ENCODE data around the gene IMPDH1.

IMPDH1 gene

DNA sequence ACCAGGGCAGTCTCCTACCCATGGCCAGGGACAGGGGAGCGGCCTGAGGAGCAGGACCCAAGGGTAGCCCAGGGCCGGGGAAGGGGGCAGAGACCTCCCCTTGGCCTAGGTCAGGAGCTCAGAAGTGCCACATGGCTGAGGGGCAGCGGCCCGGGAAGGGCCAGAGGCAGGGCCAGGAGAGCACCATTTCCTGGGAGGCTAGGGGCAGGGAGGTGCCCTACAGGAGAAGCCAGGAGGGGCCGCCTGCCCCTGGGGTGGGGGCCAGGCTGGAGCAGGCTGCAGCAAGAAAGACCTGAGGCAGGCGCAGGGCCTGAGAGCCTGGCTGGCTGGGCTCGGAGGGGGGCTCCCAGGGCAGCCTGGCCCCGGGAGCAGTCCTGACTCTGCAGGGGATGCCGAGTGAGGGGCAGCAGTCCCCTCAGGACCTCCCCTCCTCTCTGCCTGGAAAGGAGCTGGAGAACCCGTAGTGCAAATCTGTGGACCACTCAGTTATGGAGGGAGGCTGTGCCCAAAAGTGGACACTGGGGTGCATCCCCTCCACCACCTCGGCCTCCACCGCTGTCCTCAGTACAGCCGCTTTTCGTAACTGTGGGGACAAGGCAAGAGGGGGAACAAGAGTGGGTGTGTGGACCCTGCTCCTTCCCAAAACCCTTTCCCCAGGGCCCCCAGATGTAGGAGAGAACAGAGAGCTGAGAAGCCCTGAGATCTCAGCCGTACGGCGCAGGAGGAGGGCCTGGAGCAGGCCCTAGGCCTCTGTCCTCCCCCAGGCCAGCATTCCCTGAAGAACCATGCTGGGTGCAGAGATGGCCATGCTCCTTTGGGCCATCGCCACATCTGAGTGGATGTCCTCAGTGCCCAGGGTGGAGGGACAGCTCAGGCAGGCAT, 17.1 kb downstream of the IMPDH1 start:
- Histone ChIP-seq H3F3A (ENCODE audit: low read depth) (no peaks in the 10 kb centered on the region), H3K4me3 (ENCODE audit: low read length, poor library complexity, severe bottlenecking) (no peak overlapping the region), H3K9me3 (ENCODE audit: insufficient read depth, low read depth, low read length) (no peaks in the 10 kb centered on the region), H4K20me1 (ENCODE audit: insufficient read depth, low read length, poor library complexity, severe bottlenecking) (no peaks in the 10 kb centered on the region), H3K27me3 (ENCODE audit: insufficient read depth, low read length, poor library complexity, severe bottlenecking) (no peaks in the 10 kb centered on the region), H3K79me2 (ENCODE audit: insufficient read depth, low read length) (no peaks in the 10 kb centered on the region), H3K4me2 (ENCODE audit: low read depth, low read length, poor library complexity, severe bottlenecking) (no peak overlapping the region), H3K4me1 (ENCODE audit: insufficient read depth, low read length, poor library complexity, severe bottlenecking) (peaks cover 26% of the 10 kb centered on the region), H2AFZ (ENCODE audit: low read length) (no peak overlapping the region), H3K9me2 (replicated peaks; ENCODE audit: low read depth, low read length) (no peaks in the 10 kb centered on the region), H3K36me3 (ENCODE audit: insufficient read depth, low read length) (peaks cover 18% of the 10 kb centered on the region; the same call in 1 of the 2 replicates), H3K9ac (ENCODE audit: low read depth, low read length, poor library complexity, severe bottlenecking) (no peak overlapping the region)
- TF ChIP-seq EZH2phosphoT487 (IDR thresholded peaks at IDR 0.05; ENCODE audit: borderline replicate concordance) (no peak), CTCF (conservative IDR thresholded peaks at IDR 0.05; ENCODE audit: low read length) (no peak)

GRCh38 chr7:128391805-128392204, 18.0 kb downstream of the IMPDH1 start:
- H4K20me1 ChIP-seq (ENCODE audit: insufficient read depth, low read length, poor library complexity, severe bottlenecking), result no peaks in the 10 kb centered on the region
- H3F3A ChIP-seq (ENCODE audit: low read depth), result no peaks in the 10 kb centered on the region
- no peak overlapping the region for H2AFZ ChIP-seq (ENCODE audit: low read length)
- no peaks in the 10 kb centered on the region for H3K79me2 ChIP-seq (ENCODE audit: insufficient read depth, low read length)
- peaks cover 26% of the 10 kb centered on the region for H3K4me1 ChIP-seq (ENCODE audit: insufficient read depth, low read length, poor library complexity, severe bottlenecking)
- H3K9me2 ChIP-seq (replicated peaks; ENCODE audit: low read depth, low read length), result no peaks in the 10 kb centered on the region
- no peak overlapping the region for H3K4me2 ChIP-seq (ENCODE audit: low read depth, low read length, poor library complexity, severe bottlenecking)
- H3K9ac ChIP-seq (ENCODE audit: low read depth, low read length, poor library complexity, severe bottlenecking), result no peak overlapping the region
- H3K27me3 ChIP-seq (ENCODE audit: insufficient read depth, low read length, poor library complexity, severe bottlenecking), result no peaks in the 10 kb centered on the region
- H3K9me3 ChIP-seq (ENCODE audit: insufficient read depth, low read depth, low read length), result no peaks in the 10 kb centered on the region
- no peak overlapping the region for H3K4me3 ChIP-seq (ENCODE audit: low read length, poor library complexity, severe bottlenecking)
- no peak for TF ChIP-seq CTCF (conservative IDR thresholded peaks at IDR 0.05; ENCODE audit: low read length)
- TF ChIP-seq EZH2phosphoT487 (IDR thresholded peaks at IDR 0.05; ENCODE audit: borderline replicate concordance), result no peak
- peaks cover 9% of the 10 kb centered on the region; the same call in 1 of the 2 replicates for H3K36me3 ChIP-seq (ENCODE audit: insufficient read depth, low read length)

- no peak overlapping the region for H3K4me2 ChIP-seq (ENCODE audit: low read depth, low read length, poor library complexity, severe bottlenecking)
- TF ChIP-seq CTCF (conservative IDR thresholded peaks at IDR 0.05; ENCODE audit: low read length) (no peak), EZH2phosphoT487 (IDR thresholded peaks at IDR 0.05; ENCODE audit: borderline replicate concordance) (no peak)
- no peaks in the 10 kb centered on the region for H3K79me2 ChIP-seq (ENCODE audit: insufficient read depth, low read length)
- H3K9me3 ChIP-seq (ENCODE audit: insufficient read depth, low read depth, low read length), result no peaks in the 10 kb centered on the region
- H3K9ac ChIP-seq (ENCODE audit: low read depth, low read length, poor library complexity, severe bottlenecking), result no peak overlapping the region
- H3K9me2 ChIP-seq (replicated peaks; ENCODE audit: low read depth, low read length), result no peaks in the 10 kb centered on the region
- H3K4me3 ChIP-seq (ENCODE audit: low read length, poor library complexity, severe bottlenecking), result no peak overlapping the region
- no peaks in the 10 kb centered on the region for H4K20me1 ChIP-seq (ENCODE audit: insufficient read depth, low read length, poor library complexity, severe bottlenecking)
- H3K27me3 ChIP-seq (ENCODE audit: insufficient read depth, low read length, poor library complexity, severe bottlenecking), result no peaks in the 10 kb centered on the region
- no peak overlapping the region for H2AFZ ChIP-seq (ENCODE audit: low read length)
- no peaks in the 10 kb centered on the region for H3F3A ChIP-seq (ENCODE audit: low read depth)
- peaks cover 26% of the 10 kb centered on the region for H3K4me1 ChIP-seq (ENCODE audit: insufficient read depth, low read length, poor library complexity, severe bottlenecking)
- H3K36me3 ChIP-seq (ENCODE audit: insufficient read depth, low read length), result peaks cover 1% of the 10 kb centered on the region; the same call in 1 of the 2 replicates
Measured at GRCh38 chr7:128390871-128391565, 18.8 kb downstream of the IMPDH1 start.

Data from Loucy (cell line).